GM23248 (cell line): Measurements from ENCODE around the gene GALNT7.

Experiments used
- EZH2 ChIP-seq: fragments of 200-600 bp; sonication (generic); IDR thresholded peaks from 2 replicates; pipeline ENCODE4 v1.6.1; 2018; ENCODE audit warnings: antibody characterized with exemption, mild to moderate bottlenecking; ENCODE audit not compliant: insufficient read depth, poor library complexity, severe bottlenecking
- EZH2phosphoT487 ChIP-seq: fragments of 200-600 bp; sonication (generic); IDR thresholded peaks from 2 replicates; pipeline ENCODE4 v1.6.1; 2018; ENCODE audit warnings: antibody characterized with exemption, moderate library complexity, mild to moderate bottlenecking, low read depth; ENCODE audit not compliant: insufficient read depth

GRCh38 chr4:173230062-173230461 is 61.5 kb downstream of the GALNT7 start:
- TF ChIP-seq EZH2phosphoT487 (no peak), EZH2 (no peak)
